HEK293 (cell line): Measurements from ENCODE around the gene DACT2.

Experiments
- CTCF ChIA-PET: fragments of 350-600 bp; formaldehyde crosslinking; extraction: SDS; loops from one replicate; lab custom pipeline; 2021; ENCODE audit warnings: antibody characterized with exemption; lab: Yijun Ruan, JAX
- POLR2A ChIA-PET: fragments of 300-600 bp; formaldehyde crosslinking; extraction: SDS; loops from one replicate; lab custom pipeline; 2020; ENCODE audit warnings: antibody characterized with exemption, inconsistent platforms; lab: Yijun Ruan, JAX
- H3K27ac ChIP-seq: fragments of 200-500 bp; sonication (Bioruptor generic); 2 replicates; pipeline ENCODE4 v1.5.1; 2014; ENCODE audit warnings: low read depth, low read length, control low read depth, inconsistent platforms; ENCODE audit errors: extremely low read depth
- H3K36me3 ChIP-seq, 2 experiments: fragments of 200-500 bp in 1 of 2; sonication (Bioruptor generic) in 1 of 2; 1 replicate in 1 of 2; 2 replicates in 1 of 2; pipeline ENCODE4 v1.5.1; 2014 to 2017; ENCODE audit warnings: inconsistent platforms in 2 of 2, low read length in 2 of 2; ENCODE audit not compliant: control insufficient read depth in 2 of 2, insufficient read depth in 1 of 2
- H3K4me1 ChIP-seq: fragments of 200-500 bp; sonication (Bioruptor generic); 2 replicates; pipeline ENCODE4 v1.5.1; 2014; ENCODE audit warnings: mild to moderate bottlenecking, low read length, inconsistent platforms; ENCODE audit not compliant: control insufficient read depth, insufficient read depth
- H3K4me3 ChIP-seq: 2 replicates; pipeline ENCODE4 v1.5.1; 2011; ENCODE audit warnings: low read depth, mild to moderate bottlenecking, control low read depth, low read length, moderate library complexity
- H3K9me3 ChIP-seq: fragments of 200-500 bp; sonication (Bioruptor generic); 2 replicates; pipeline ENCODE4 v1.5.1; 2014; ENCODE audit warnings: low read depth, low read length, inconsistent platforms; ENCODE audit not compliant: control insufficient read depth, insufficient read depth
- BCL11B ChIP-seq: fragments of 450-650 bp; formaldehyde crosslinking; IDR thresholded peaks from 2 replicates; pipeline ENCODE4 v1.5.1; 2016; ENCODE audit warnings: low read depth, missing biosample characterization, missing genetic modification characterization
- KLF1 ChIP-seq: fragments of 450-650 bp; formaldehyde crosslinking; IDR thresholded peaks from 2 replicates; pipeline ENCODE4 v1.5.1; 2016; ENCODE audit warnings: missing biosample characterization, missing genetic modification characterization
- SCRT2 ChIP-seq: fragments of 450-650 bp; formaldehyde crosslinking; IDR thresholded peaks from 2 replicates; pipeline ENCODE4 v1.5.1; 2016; ENCODE audit warnings: missing biosample characterization, missing genetic modification characterization
- YY2 ChIP-seq: fragments of 450-650 bp; formaldehyde crosslinking; IDR thresholded peaks from 2 replicates; pipeline ENCODE4 v1.5.1; 2016; ENCODE audit warnings: missing biosample characterization, missing genetic modification characterization
- ZNF112 ChIP-seq: fragments of 450-650 bp; formaldehyde crosslinking; IDR thresholded peaks from 2 replicates; pipeline ENCODE4 v1.5.0; 2017; ENCODE audit warnings: missing biosample characterization, missing genetic modification characterization
- ZNF133 ChIP-seq: fragments of 450-650 bp; formaldehyde crosslinking; IDR thresholded peaks from 2 replicates; pipeline ENCODE4 v1.5.1; 2016; ENCODE audit warnings: missing biosample characterization, missing genetic modification characterization
- ZNF138 ChIP-seq: fragments of 450-650 bp; formaldehyde crosslinking; IDR thresholded peaks from 2 replicates; pipeline ENCODE4 v1.5.1; 2016; ENCODE audit warnings: missing biosample characterization, missing genetic modification characterization, borderline replicate concordance
- ZNF16 ChIP-seq: fragments of 450-650 bp; formaldehyde crosslinking; IDR thresholded peaks from 2 replicates; pipeline ENCODE4 v1.5.1; 2016; ENCODE audit warnings: low read depth, missing biosample characterization, missing genetic modification characterization
- ZNF266 ChIP-seq: fragments of 450-650 bp; formaldehyde crosslinking; IDR thresholded peaks from 2 replicates; pipeline ENCODE4 v1.5.1; 2016; ENCODE audit warnings: missing biosample characterization, missing genetic modification characterization, low read depth
- ZNF335 ChIP-seq: fragments of 450-650 bp; formaldehyde crosslinking; conservative IDR thresholded peaks from 2 replicates; pipeline ENCODE4 v1.5.1; 2016; ENCODE audit warnings: missing biosample characterization, missing genetic modification characterization
- ZNF510 ChIP-seq: fragments of 450-650 bp; formaldehyde crosslinking; IDR thresholded peaks from 2 replicates; pipeline ENCODE4 v1.5.1; 2018; ENCODE audit warnings: mild to moderate bottlenecking, missing genetic modification characterization, missing biosample characterization; ENCODE audit not compliant: insufficient replicate concordance
- ZNF529 ChIP-seq: fragments of 450-650 bp; formaldehyde crosslinking; IDR thresholded peaks from 2 replicates; pipeline ENCODE4 v1.5.1; 2017; ENCODE audit warnings: missing genetic modification characterization, missing biosample characterization; ENCODE audit not compliant: insufficient replicate concordance
- ZNF560 ChIP-seq: fragments of 450-650 bp; formaldehyde crosslinking; IDR thresholded peaks from 2 replicates; pipeline ENCODE4 v1.5.1; 2017; ENCODE audit warnings: missing biosample characterization, missing genetic modification characterization, borderline replicate concordance
- ZNF654 ChIP-seq: fragments of 450-650 bp; formaldehyde crosslinking; IDR thresholded peaks from 2 replicates; pipeline ENCODE4 v1.5.1; 2016; ENCODE audit warnings: low read depth, missing biosample characterization, missing genetic modification characterization
- ZNF670 ChIP-seq: fragments of 450-650 bp; formaldehyde crosslinking; IDR thresholded peaks from 2 replicates; pipeline ENCODE4 v1.5.1; 2016; ENCODE audit warnings: missing biosample characterization, missing genetic modification characterization, low read depth
- ZNF747 ChIP-seq: fragments of 450-650 bp; formaldehyde crosslinking; IDR thresholded peaks from 2 replicates; pipeline ENCODE4 v1.5.1; 2016; ENCODE audit warnings: missing biosample characterization, missing genetic modification characterization
- ZNF830 ChIP-seq: fragments of 450-650 bp; IDR thresholded peaks from 2 replicates; pipeline ENCODE4 v1.5.0; 2018; ENCODE audit warnings: missing biosample characterization, missing genetic modification characterization, low read depth, mild to moderate bottlenecking, moderate library complexity
- ZNF837 ChIP-seq: fragments of 450-650 bp; formaldehyde crosslinking; IDR thresholded peaks from 2 replicates; pipeline ENCODE4 v1.5.1; 2016; ENCODE audit warnings: missing biosample characterization, missing genetic modification characterization
- TF ChIP-seq, protein P1 (sequence below): fragments of 450-650 bp; formaldehyde crosslinking; IDR thresholded peaks from 2 replicates; pipeline ENCODE4 v1.5.1; 2016; ENCODE audit warnings: missing biosample characterization, missing genetic modification characterization
- TF ChIP-seq, protein P2 (sequence below): fragments of 450-650 bp; formaldehyde crosslinking; conservative IDR thresholded peaks from 2 replicates; pipeline ENCODE4 v1.5.1; 2016; ENCODE audit warnings: low read depth, missing biosample characterization, missing genetic modification characterization
- TF ChIP-seq, protein P3 (sequence below): fragments of 450-650 bp; formaldehyde crosslinking; optimal IDR thresholded peaks from 2 replicates; pipeline ENCODE3; 2016; ENCODE audit warnings: missing biosample characterization, mild to moderate bottlenecking, missing genetic modification characterization
- TF ChIP-seq, protein P4 (sequence below): sonication (generic); formaldehyde crosslinking; IDR thresholded peaks from 2 replicates; pipeline ENCODE4 v1.8.1; 2022; ENCODE audit warnings: mild to moderate bottlenecking, moderate library complexity, missing genetic modification reagents
- TF ChIP-seq, protein P5 (sequence below): fragments of 450-650 bp; formaldehyde crosslinking; IDR thresholded peaks from 2 replicates; pipeline ENCODE4 v1.5.1; 2016; ENCODE audit warnings: missing biosample characterization, missing genetic modification characterization

DACT2 gene

DNA sequence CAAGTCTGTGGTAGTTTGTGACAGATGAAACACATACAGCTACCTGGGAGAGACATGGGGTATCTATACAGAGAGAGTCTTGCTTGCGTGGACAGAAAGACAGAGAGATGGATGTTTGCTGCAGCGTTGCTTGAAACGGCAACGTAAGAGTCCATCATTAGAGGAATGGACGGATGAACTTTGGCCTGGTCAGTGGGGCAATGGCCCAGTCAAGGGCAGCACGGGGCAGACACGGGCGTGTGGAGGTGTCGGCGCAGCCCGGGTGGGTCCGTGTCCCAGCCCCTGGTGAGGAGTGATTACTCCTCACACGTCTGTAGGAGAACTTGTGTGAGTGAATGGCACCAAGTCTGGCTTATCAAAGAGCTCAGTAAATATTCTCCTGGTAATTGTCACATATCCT lies 21.9 kb downstream of the DACT2 start:
- no peaks in the 10 kb centered on the region for H3K9me3 ChIP-seq
- H3K27ac ChIP-seq, result no peak overlapping the region
- ChIA-PET CTCF (interaction anchor here (0.6 to 1.1 kb wide), 4 partner anchors 9 to 333 kb away, joined by 3 read pairs; no protein-coding TSS in a partner anchor), POLR2A (interaction anchor here (1.3 kb wide), 1 partner anchor 50 kb away, joined by 3 read pairs; no protein-coding TSS in a partner anchor)
- no peaks in the 10 kb centered on the region for H3K36me3 ChIP-seq
- TF ChIP-seq ZNF830 (tag by site-specific recombination) (no peak), ZNF560 (tag by site-specific recombination) (no peak), ZNF837 (no peak), ZNF335 (tag by site-specific recombination) (no peak), BCL11B (tag by site-specific recombination) (no peak), ZNF133 (tag by site-specific recombination) (no peak), SCRT2 (tag by site-specific recombination) (no peak), KLF1 (tag by site-specific recombination) (no peak), ZNF529 (tag by site-specific recombination) (no peak), ZNF266 (tag by site-specific recombination) (no peak), ZNF654 (tag by site-specific recombination) (no peak), YY2 (tag by site-specific recombination) (no peak), ZNF670 (no peak), ZNF747 (tag by site-specific recombination) (no peak), ZNF16 (tag by site-specific recombination) (no peak), ZNF510 (tag by site-specific recombination) (no peak)
- TF ChIP-seq, protein P1, sequence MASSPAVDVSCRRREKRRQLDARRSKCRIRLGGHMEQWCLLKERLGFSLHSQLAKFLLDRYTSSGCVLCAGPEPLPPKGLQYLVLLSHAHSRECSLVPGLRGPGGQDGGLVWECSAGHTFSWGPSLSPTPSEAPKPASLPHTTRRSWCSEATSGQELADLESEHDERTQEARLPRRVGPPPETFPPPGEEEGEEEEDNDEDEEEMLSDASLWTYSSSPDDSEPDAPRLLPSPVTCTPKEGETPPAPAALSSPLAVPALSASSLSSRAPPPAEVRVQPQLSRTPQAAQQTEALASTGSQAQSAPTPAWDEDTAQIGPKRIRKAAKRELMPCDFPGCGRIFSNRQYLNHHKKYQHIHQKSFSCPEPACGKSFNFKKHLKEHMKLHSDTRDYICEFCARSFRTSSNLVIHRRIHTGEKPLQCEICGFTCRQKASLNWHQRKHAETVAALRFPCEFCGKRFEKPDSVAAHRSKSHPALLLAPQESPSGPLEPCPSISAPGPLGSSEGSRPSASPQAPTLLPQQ, result no peak
- TF ChIP-seq, protein P2, sequence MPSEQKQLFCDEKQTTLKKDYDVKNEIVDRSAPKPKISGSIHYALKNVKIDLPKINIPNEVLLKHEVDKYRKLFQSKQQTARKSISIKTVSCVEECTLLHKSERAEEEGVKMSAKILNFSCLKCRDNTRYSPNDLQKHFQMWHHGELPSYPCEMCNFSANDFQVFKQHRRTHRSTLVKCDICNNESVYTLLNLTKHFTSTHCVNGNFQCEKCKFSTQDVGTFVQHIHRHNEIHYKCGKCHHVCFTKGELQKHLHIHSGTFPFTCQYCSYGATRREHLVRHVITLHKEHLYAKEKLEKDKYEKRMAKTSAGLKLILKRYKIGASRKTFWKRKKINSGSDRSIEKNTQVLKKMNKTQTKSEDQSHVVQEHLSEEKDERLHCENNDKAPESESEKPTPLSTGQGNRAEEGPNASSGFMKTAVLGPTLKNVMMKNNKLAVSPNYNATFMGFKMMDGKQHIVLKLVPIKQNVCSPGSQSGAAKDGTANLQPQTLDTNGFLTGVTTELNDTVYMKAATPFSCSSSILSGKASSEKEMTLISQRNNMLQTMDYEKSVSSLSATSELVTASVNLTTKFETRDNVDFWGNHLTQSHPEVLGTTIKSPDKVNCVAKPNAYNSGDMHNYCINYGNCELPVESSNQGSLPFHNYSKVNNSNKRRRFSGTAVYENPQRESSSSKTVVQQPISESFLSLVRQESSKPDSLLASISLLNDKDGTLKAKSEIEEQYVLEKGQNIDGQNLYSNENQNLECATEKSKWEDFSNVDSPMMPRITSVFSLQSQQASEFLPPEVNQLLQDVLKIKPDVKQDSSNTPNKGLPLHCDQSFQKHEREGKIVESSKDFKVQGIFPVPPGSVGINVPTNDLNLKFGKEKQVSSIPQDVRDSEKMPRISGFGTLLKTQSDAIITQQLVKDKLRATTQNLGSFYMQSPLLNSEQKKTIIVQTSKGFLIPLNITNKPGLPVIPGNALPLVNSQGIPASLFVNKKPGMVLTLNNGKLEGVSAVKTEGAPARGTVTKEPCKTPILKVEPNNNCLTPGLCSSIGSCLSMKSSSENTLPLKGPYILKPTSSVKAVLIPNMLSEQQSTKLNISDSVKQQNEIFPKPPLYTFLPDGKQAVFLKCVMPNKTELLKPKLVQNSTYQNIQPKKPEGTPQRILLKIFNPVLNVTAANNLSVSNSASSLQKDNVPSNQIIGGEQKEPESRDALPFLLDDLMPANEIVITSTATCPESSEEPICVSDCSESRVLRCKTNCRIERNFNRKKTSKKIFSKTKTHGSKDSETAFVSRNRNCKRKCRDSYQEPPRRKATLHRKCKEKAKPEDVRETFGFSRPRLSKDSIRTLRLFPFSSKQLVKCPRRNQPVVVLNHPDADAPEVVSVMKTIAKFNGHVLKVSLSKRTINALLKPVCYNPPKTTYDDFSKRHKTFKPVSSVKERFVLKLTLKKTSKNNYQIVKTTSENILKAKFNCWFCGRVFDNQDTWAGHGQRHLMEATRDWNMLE (tag by site-specific recombination), result no peak
- TF ChIP-seq, protein P3, sequence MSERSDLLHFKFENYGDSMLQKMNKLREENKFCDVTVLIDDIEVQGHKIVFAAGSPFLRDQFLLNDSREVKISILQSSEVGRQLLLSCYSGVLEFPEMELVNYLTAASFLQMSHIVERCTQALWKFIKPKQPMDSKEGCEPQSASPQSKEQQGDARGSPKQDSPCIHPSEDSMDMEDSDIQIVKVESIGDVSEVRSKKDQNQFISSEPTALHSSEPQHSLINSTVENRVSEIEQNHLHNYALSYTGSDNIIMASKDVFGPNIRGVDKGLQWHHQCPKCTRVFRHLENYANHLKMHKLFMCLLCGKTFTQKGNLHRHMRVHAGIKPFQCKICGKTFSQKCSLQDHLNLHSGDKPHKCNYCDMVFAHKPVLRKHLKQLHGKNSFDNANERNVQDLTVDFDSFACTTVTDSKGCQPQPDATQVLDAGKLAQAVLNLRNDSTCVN (tag by site-specific recombination), result no peak
- H3K4me1 ChIP-seq, result peaks cover 6% of the 10 kb centered on the region
- H3K4me3 ChIP-seq, result no peak overlapping the region

DNA sequence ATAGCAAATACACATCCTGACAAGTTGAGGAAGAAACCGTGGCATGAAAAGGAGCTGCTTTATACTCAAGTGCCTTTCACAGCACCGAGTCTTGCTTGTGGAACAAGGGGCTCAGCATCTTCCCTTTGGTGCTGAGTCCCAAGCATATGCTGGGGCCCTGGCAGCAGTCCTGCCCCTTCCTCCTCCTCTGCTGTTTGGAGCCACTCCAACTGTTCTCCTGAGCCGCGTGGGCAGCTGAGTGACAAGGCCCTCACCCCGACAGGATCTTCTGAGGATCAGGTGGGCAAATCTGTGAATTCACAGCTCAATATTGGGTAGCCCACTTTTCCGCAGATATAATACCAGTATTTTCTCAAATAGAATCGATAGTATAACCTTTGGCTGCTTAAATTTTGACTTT lies 24.7 kb downstream of the DACT2 start:
- H3K36me3 ChIP-seq, result no peaks in the 10 kb centered on the region
- no peak overlapping the region for H3K27ac ChIP-seq
- ChIA-PET POLR2A (no interaction called here), CTCF (no interaction called here)
- H3K4me3 ChIP-seq, result no peak overlapping the region
- peaks cover 6% of the 10 kb centered on the region for H3K4me1 ChIP-seq
- H3K9me3 ChIP-seq, result no peaks in the 10 kb centered on the region
- TF ChIP-seq, protein P4, sequence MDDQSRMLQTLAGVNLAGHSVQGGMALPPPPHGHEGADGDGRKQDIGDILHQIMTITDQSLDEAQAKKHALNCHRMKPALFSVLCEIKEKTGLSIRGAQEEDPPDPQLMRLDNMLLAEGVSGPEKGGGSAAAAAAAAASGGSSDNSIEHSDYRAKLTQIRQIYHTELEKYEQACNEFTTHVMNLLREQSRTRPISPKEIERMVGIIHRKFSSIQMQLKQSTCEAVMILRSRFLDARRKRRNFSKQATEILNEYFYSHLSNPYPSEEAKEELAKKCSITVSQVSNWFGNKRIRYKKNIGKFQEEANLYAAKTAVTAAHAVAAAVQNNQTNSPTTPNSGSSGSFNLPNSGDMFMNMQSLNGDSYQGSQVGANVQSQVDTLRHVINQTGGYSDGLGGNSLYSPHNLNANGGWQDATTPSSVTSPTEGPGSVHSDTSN, result no peak
- TF ChIP-seq, protein P5, sequence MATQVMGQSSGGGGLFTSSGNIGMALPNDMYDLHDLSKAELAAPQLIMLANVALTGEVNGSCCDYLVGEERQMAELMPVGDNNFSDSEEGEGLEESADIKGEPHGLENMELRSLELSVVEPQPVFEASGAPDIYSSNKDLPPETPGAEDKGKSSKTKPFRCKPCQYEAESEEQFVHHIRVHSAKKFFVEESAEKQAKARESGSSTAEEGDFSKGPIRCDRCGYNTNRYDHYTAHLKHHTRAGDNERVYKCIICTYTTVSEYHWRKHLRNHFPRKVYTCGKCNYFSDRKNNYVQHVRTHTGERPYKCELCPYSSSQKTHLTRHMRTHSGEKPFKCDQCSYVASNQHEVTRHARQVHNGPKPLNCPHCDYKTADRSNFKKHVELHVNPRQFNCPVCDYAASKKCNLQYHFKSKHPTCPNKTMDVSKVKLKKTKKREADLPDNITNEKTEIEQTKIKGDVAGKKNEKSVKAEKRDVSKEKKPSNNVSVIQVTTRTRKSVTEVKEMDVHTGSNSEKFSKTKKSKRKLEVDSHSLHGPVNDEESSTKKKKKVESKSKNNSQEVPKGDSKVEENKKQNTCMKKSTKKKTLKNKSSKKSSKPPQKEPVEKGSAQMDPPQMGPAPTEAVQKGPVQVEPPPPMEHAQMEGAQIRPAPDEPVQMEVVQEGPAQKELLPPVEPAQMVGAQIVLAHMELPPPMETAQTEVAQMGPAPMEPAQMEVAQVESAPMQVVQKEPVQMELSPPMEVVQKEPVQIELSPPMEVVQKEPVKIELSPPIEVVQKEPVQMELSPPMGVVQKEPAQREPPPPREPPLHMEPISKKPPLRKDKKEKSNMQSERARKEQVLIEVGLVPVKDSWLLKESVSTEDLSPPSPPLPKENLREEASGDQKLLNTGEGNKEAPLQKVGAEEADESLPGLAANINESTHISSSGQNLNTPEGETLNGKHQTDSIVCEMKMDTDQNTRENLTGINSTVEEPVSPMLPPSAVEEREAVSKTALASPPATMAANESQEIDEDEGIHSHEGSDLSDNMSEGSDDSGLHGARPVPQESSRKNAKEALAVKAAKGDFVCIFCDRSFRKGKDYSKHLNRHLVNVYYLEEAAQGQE (tag by site-specific recombination), result no peak
- TF ChIP-seq ZNF138 (no peak), ZNF112 (no peak), ZNF335 (tag by site-specific recombination) (no peak), ZNF654 (tag by site-specific recombination) (no peak)
